ENCODE results near the gene WHRN.

WHRN gene

GRCh38 chr9:114369216-114370130 is 135.8 kb downstream of the WHRN start:
- DNase-seq (ENCODE audit: low read depth in 2 of 3, low spot score in 2 of 3), result no peak

- DNase-seq (ENCODE audit: low read depth in 2 of 3, low spot score in 2 of 3), result no peak
Observed at GRCh38 chr9:114367772-114368569, 137.3 kb downstream of the WHRN start.

DNA sequence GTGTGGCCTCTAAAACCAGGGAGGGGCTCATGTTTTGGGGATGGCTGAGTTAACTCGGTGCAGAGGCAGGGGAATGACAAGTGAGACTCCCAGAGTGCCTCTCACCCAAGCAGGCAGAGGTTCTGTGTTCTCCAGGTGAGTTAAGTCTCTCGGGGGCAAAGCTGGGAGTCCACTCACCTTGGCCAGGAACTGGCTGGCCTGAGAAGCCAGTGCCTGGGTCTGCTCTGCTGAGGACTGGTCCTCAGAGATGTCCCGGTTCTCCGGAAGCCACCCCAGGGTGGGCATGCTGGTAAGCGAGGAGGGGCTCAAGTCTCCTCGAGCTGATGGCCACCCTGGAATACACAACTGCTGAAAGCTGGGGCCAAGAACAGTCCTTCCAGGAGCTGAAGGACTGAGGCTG is 137.9 kb downstream of the WHRN start:
- DNase-seq (ENCODE audit: low read depth in 2 of 3, low spot score in 2 of 3), result no peak

GRCh38 chr9:114366334-114367128 is 138.7 kb downstream of the WHRN start:
- no peak for DNase-seq (ENCODE audit: low read depth in 2 of 3, low spot score in 2 of 3)

- DNase-seq (ENCODE audit: low read depth in 2 of 3, low spot score in 2 of 3), result no peak
Observed at GRCh38 chr9:114365194-114365593, 140.1 kb downstream of the WHRN start.

DNA sequence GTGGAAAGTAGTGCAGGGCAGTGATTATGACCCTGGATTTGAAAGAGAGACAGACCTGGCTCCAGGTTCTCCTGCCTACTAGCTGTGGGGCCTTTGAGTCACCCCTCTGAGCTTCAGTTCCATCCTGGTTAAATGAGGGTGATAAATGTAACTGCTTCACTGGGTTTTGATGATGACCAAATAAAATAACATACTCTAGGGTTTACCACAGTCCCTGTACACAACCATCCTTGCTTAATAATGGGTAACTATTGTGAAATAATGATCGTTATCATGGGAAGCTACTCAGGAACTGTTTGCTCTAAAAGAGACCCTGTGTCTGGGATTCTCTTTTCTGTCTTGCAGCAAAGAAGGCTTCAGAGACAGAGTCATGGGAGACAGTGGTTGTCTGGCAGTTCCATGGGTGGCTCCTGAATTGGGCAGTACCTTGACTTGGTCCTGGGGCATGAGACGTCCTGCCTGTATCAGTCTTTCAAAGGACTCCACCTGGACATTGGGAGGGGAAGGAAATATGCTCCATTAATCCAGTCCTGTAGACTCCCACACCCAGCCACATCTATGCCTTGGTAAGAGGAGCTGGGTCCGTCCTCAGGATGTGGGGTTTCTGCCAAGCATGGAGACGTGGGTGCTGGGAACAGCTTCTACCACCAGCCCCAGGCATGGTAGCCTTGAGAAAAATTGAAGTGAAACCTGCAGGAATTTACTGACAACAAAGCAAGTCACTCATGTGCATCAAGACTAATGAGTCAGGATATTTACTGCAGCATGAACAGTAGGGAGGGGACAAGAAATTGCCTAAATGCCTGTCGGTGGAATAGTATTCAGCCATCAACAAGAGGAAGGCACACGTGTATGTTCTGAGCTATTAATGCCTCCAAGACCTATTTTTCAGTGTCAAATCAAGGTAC is 140.9 kb downstream of the WHRN start:
- DNase-seq (ENCODE audit: low read depth in 2 of 3, low spot score in 2 of 3), result no peak

- no peak for DNase-seq (ENCODE audit: low read depth in 2 of 3, low spot score in 2 of 3)
Observed at GRCh38 chr9:114363424-114363823, 141.8 kb downstream of the WHRN start.

DNA sequence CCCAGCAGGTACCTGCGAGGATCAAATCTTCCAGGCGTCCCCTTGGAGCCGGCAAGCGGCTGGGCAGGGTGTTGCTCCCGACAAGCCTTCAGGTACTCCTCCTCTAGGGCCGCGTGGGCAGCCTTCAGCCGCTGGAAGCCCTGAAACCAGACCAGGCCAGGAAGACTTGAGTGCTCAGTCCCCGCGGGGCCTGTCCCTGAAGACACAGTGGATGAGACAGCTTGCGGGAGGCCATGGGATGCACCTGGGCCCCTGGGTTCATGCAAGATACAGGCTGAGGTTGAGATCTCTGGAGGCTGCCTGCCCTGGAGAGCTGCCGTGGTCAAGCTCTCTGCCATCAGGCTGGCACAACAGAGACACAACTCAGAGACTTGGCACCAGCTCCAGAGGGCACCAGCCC is 142.9 kb downstream of the WHRN start:
- DNase-seq (ENCODE audit: low read depth in 2 of 3, low spot score in 2 of 3), result no peak

- no peak for DNase-seq (ENCODE audit: low read depth in 2 of 3, low spot score in 2 of 3)
Observed at GRCh38 chr9:114361542-114361941, 143.7 kb downstream of the WHRN start.

- DNase-seq (ENCODE audit: low read depth in 2 of 3, low spot score in 2 of 3), result no peak
Observed at GRCh38 chr9:114359801-114360200, 145.5 kb downstream of the WHRN start.

- no peak for DNase-seq (ENCODE audit: low read depth in 2 of 3, low spot score in 2 of 3)
Observed at GRCh38 chr9:114357911-114358328, 147.4 kb downstream of the WHRN start.

DNA sequence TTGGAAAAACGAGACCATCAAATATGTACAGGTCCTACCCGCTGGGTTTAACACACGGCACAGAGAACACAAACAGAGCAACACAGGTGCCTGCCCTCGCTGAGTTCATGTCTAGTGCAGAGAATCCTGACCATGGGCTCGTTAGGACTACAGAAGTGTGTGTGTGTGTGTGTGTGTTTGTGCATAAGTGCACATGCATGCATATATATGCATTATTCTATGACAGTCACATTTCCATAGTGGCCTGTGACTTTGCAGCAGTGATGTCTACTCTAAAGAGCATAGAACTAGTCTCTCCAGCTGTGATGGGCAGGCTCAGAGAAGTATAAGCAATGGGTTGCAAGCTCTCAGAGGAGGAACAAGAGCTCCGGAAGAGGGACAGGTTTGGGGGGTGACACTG is 147.9 kb downstream of the WHRN start:
- DNase-seq (ENCODE audit: low read depth in 2 of 3, low spot score in 2 of 3), result no peak

- no peak for DNase-seq (ENCODE audit: low read depth in 2 of 3, low spot score in 2 of 3)
Observed at GRCh38 chr9:114356792-114357191, 148.5 kb downstream of the WHRN start.

DNA sequence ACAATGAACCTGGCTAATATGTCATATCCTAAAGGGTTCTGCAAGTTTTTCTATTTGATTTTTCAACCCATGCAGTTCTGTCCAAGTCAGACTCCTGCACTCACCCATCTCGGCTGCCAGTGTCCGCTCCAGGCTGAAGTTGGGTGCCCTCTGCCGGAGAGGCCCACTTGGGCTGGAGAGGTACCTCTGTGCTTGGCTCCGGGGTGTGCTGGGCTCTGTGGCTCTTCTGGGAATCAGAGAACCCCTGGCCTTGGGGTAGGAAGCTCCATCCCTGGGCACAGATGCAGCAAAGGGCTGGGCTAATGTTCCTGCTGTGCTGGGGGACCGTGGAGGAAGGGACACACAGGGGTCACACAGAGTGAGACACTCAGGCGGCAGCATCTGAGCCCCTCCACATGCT is 149.5 kb downstream of the WHRN start:
- no peak for DNase-seq (ENCODE audit: low read depth in 2 of 3, low spot score in 2 of 3)

All from activated CD8-positive, alpha-beta memory T cell treated with anti-CD3 and anti-CD28 coated beads for 48 hours (primary cell).